Immature natural killer cell (primary cell): Measurements from ENCODE around the gene KCNH4. TPM values are rescaled to one million over a fixed set of nuclear protein-coding genes. Genes with fewer than 3 reads are reported as not detected.

Experiments
- DNase-seq, 3 donors: peaks; one replicate each; pipeline ENCODE4 v3.0.0; 2022; ENCODE audit warnings: mixed read lengths in 1 of 3
- H3K27ac Mint-ChIP-seq, 6 donors: one replicate each; pipeline ENCODE4 v1.8.0; 2020; ENCODE audit warnings: mixed read lengths in 6 of 6, mild to moderate bottlenecking in 5 of 6, inconsistent platforms in 4 of 6, moderate library complexity in 3 of 6
- H3K27me3 Mint-ChIP-seq, 3 donors: one replicate each; pipeline ENCODE4 v1.8.0; 2020 to 2021; ENCODE audit warnings: low read depth in 3 of 3, mild to moderate bottlenecking in 3 of 3, mixed read lengths in 3 of 3, moderate library complexity in 3 of 3, inconsistent platforms in 1 of 3
- H3K36me3 Mint-ChIP-seq, 3 donors: one replicate each; pipeline ENCODE4 v1.8.0; 2020; ENCODE audit warnings: mixed read lengths in 3 of 3, inconsistent platforms in 2 of 3, mild to moderate bottlenecking in 2 of 3
- H3K4me1 Mint-ChIP-seq, 2 donors: one replicate each; pipeline ENCODE4 v1.8.0; 2020; ENCODE audit warnings: inconsistent platforms in 2 of 2, mild to moderate bottlenecking in 2 of 2, mixed read lengths in 2 of 2, moderate library complexity in 1 of 2
- H3K4me3 Mint-ChIP-seq, 5 donors: one replicate each; pipeline ENCODE4 v1.8.0; 2020; ENCODE audit warnings: mild to moderate bottlenecking in 5 of 5, mixed read lengths in 5 of 5, inconsistent platforms in 3 of 5, moderate library complexity in 3 of 5
- H3K9me3 Mint-ChIP-seq, 6 donors: one replicate each; pipeline ENCODE4 v1.8.0; 2020; ENCODE audit warnings: mild to moderate bottlenecking in 6 of 6, mixed read lengths in 6 of 6, inconsistent platforms in 4 of 6, moderate library complexity in 3 of 6
- polyA plus RNA-seq, 3 donors: library from polyadenylated mRNA; unstranded; fragments of 300-500 nt; fragmentation: Illumina TruSeq; gene quantifications; one replicate each; pipeline ENCODE4 v1.2.3, GENCODE V29; 2021

Gene KCNH4
- polyA plus RNA-seq, 3 donors from 2014 or later, result not detected

DNA sequence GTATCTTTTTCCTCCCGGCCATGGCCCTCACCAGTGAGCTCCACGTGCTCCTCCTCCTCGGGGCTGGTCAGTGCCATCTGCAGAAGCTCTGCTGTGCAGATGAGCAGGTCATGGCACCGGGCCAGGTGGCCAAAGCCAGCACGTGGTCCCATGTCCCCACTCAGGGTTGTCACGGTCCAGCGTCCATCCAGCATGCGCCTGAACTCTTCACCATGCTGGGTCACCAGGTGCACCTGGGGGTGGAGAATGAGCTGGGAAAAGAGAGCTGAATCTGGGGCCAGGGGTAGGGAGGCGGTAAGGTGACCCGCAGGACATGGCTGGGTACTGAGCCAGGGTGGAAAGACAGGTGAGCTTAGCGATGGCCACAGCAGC is 69.7 kb downstream of the KCNH4 start:
- Mint-ChIP-seq H3K4me3 (peak overlapping the region in 4 of 5 donors; percentile 14 to 88 (median 40)), H3K27me3 (peaks cover 0 to 3% (median 0%) of the 10 kb centered on the region in 3 donors), H3K9me3 (no peaks in the 10 kb centered on the region), H3K27ac (peak overlapping the region in 4 of 6 donors; percentile 67 to 96 (median 82)), H3K36me3 (peaks cover 0 to 6% (median 4%) of the 10 kb centered on the region in 3 donors), H3K4me1 (peaks cover 30 to 35% of the 10 kb centered on the region in 2 donors)
- DNase-seq, result no peak

DNA sequence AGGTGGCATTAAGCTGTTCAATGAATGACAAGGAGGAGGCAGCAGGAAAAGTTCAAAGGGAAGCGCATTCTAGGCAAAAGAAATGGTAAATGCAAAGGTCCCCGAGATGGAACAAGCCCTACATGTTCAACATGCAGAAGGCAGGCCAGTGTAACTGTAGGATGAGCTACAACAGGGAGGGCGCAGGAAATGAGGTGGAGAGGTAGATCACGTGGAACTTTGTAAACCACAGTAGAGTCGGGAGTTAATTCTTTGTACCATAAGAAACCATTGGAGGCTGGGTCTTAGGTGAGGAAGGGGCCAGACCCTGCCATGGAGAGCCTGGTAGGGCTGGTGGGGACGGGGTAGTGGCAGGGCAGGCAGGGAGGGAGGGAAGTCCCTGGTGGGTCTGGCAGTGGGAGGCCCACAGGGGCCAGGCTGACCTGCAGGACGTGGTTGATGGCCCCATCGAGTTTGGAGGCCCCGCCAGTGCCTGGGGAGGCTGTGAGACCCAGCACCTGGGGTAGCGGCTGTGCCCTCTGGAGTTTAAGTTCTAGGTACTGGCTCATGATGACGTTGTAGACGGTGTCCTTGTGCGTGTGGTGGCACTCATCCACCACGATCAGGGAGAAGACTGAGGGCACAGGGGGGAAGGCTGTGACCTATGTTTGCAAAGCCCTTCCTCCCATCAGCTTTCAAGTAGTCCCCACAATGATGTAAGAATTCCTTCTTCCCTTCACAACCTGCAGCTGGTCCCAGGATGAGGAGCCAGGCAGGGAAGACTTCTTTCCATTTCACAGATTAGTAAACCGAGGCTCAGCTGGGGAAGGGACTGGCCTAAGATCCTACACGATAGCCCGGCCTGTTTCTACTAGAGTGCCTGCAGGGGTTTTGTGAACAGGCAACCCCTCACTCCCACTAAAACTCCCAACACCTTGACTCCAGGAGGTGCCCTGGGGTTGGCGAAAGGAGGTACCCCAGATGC is 70.4 kb downstream of the KCNH4 start:
- no peak for DNase-seq
- peaks cover 0 to 3% (median 0%) of the 10 kb centered on the region in 3 donors for H3K27me3 Mint-ChIP-seq
- H3K4me1 Mint-ChIP-seq, result peaks cover 30 to 35% of the 10 kb centered on the region in 2 donors
- H3K36me3 Mint-ChIP-seq, result peaks cover 0 to 4% (median 4%) of the 10 kb centered on the region in 3 donors
- peak overlapping the region; percentile 13 to 57 (median 38) for H3K4me3 Mint-ChIP-seq
- peak overlapping the region in 5 of 6 donors; percentile 13 to 77 (median 44) for H3K27ac Mint-ChIP-seq
- H3K9me3 Mint-ChIP-seq, result no peaks in the 10 kb centered on the region

DNA sequence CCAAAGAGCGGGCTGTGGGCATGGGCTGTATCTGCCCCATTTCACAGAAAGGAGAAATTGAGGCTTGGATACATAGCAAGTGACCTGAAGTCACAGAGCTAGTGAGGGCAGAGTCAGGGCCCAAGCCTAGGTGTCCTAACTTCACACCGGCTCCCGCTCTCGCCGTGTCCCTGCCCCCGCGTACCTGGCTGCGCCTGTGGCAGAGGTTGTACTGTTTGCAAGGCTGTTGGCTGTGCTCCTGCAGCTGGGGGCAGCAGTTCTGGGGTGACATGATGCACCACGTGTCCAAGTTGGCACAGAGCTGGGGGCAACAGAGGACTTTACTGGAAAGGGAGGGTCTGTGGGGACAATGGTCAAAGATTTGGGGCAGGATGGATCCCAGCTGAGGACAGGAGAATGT is 71.9 kb downstream of the KCNH4 start:
- Mint-ChIP-seq H3K27me3 (peaks cover 0 to 3% (median 0%) of the 10 kb centered on the region in 3 donors), H3K36me3 (peaks cover 2 to 4% (median 3%) of the 10 kb centered on the region in 3 donors), H3K4me3 (no peak overlapping the region), H3K27ac (peak overlapping the region in 2 of 6 donors; percentile 22 to 52), H3K4me1 (peaks cover 30 to 35% of the 10 kb centered on the region in 2 donors), H3K9me3 (no peaks in the 10 kb centered on the region)
- DNase-seq, result no peak

DNA sequence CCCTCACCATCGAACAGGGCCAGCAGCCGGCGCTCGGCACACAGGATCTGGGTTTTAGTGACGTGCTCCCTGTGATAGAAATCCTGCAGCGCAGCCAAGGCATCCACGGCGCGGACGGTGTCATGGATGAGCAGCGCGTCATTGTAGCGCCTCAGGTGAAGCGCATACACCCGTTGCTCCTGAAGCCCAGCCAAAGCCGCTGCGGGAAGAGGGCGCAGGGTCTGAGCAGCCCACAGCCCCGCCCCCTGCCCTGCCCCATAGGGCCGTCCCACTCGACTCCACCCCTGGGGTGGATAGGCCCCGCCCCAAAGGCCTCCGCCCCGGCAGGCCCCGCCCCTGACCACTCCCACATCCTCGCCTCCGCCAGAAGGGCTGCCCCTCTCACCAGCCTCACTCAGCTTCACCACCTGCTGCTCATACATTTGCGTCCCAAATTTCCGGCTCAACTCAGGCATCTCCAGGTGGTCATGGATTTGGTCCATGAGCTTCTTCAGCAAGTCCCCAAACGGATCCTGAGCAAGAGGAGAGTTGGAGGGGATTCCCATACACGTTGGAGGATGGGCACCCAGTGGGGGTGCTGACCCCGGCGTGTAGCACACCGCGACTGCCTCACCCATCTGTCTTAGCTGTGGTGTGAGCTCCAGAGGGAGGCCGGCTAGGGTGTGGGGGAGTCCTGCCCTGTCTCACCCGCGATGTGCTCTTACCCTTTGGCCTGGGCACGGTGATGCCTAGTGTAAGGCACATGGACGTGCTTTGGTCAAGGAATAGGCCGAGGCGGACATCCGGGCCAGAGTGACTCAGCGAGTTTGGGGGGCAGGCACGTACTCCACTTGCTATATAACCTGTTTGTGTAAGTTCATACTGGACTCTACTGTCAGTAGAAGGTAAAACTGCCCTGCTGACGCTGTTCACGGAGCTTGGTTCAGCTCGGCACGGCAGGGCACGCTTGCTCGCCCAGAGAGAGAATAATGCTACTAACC is 73.1 kb downstream of the KCNH4 start:
- peak overlapping the region in 4 of 5 donors; percentile 29 to 67 (median 50) for H3K4me3 Mint-ChIP-seq
- peaks cover 3 to 4% (median 3%) of the 10 kb centered on the region in 3 donors for H3K36me3 Mint-ChIP-seq
- H3K27me3 Mint-ChIP-seq, result peaks cover 0 to 3% (median 0%) of the 10 kb centered on the region in 3 donors
- H3K4me1 Mint-ChIP-seq, result peaks cover 30 to 34% of the 10 kb centered on the region in 2 donors
- DNase-seq, result peak; percentile 75 to 83 (median 80)
- no peaks in the 10 kb centered on the region for H3K9me3 Mint-ChIP-seq
- no peak overlapping the region for H3K27ac Mint-ChIP-seq

DNA sequence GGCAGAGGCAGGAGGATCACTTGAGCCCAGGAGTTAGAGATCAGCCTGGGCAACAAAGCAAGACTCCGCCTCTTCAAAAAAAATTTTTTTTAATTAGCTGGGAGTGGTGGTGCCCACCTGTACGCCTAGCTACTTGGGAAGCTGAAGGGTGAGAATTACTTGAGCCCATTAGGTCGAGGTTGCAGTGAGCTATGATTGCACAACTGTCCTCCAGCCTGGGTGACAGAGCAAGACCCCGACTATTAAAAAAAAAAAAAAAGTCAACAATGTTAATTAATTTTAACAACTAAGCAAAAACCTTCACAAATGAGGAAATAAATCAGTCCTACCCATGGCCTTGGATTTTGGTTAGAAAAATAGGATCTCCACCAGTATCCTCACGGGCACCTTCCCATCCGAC is 73.8 kb downstream of the KCNH4 start:
- Mint-ChIP-seq H3K4me1 (peaks cover 24 to 26% of the 10 kb centered on the region in 2 donors), H3K36me3 (peaks cover 3 to 8% (median 3%) of the 10 kb centered on the region in 3 donors), H3K9me3 (no peaks in the 10 kb centered on the region), H3K4me3 (peak overlapping the region in 3 of 5 donors; percentile 47 to 67 (median 54)), H3K27ac (no peak overlapping the region), H3K27me3 (peaks cover 0 to 3% (median 0%) of the 10 kb centered on the region in 3 donors)
- DNase-seq, result no peak

Other genes starting within 250 kb of the KCNH4 start
- 10 to 100 TPM; 22.8 to 56.3 (median 44.1) TPM for gene CNP, start 214.3 kb downstream of the KCNH4 start, polyA plus RNA-seq
- gene DNAJC7, start 163.7 kb downstream of the KCNH4 start, polyA plus RNA-seq, result 10 to 100 TPM; 54.1 to 94.0 (median 55.8) TPM
- gene NKIRAS2, start 161.1 kb downstream of the KCNH4 start, polyA plus RNA-seq, result 10 to 100 TPM; 21.5 to 33.6 (median 32.6) TPM
- under 1 TPM in 2 of 3 donors, not detected in 1; 0.19 to 0.21 TPM for gene C17orf113, start 130.5 kb downstream of the KCNH4 start, polyA plus RNA-seq
- gene ZNF385C, start 82.7 kb downstream of the KCNH4 start, polyA plus RNA-seq, result under 1 TPM in 1 of 3 donors, not detected in 2; 0.44 TPM
- gene DHX58, start 68.4 kb downstream of the KCNH4 start, polyA plus RNA-seq, result 10 to 100 TPM in 1 of 3 donors, 1 to 10 TPM in 2; 3.0 to 14.3 (median 9.8) TPM
- 1 to 10 TPM; 2.9 to 4.3 (median 3.5) TPM for gene KAT2A, start 59.8 kb downstream of the KCNH4 start, polyA plus RNA-seq
- under 1 TPM in 1 of 3 donors, not detected in 2; 0.11 TPM for gene HSPB9, start 58.3 kb downstream of the KCNH4 start, polyA plus RNA-seq
- gene RAB5C, start 26.2 kb downstream of the KCNH4 start, polyA plus RNA-seq, result 100 to 1,000 TPM; 120 to 152 (median 133) TPM
- not detected for gene HCRT, start 4.3 kb upstream of the KCNH4 start, polyA plus RNA-seq
- gene GHDC, start 13.4 kb upstream of the KCNH4 start, polyA plus RNA-seq, result 10 to 100 TPM; 15.8 to 21.1 (median 19.9) TPM
- 10 to 100 TPM; 33.9 to 58.3 (median 37.8) TPM for gene STAT5B, start 95.2 kb upstream of the KCNH4 start, polyA plus RNA-seq
- 10 to 100 TPM; 33.2 to 62.9 (median 38.2) TPM for gene STAT5A, start 107.4 kb upstream of the KCNH4 start, polyA plus RNA-seq
- 100 to 1,000 TPM; 110 to 205 (median 127) TPM for gene STAT3, start 207.3 kb upstream of the KCNH4 start, polyA plus RNA-seq
- gene CAVIN1, start 242.1 kb upstream of the KCNH4 start, polyA plus RNA-seq, result not detected